PC-9 (cell line): ENCODE results near the gene MAST2. TPM values are rescaled to one million over a fixed set of nuclear protein-coding genes. Genes with fewer than 3 reads are reported as not detected.

Source experiments
- BruUV-seq: library from RNA; stranded (reverse); fragments of 400-500 nt; replicated peaks from 2 replicates; lab custom pipeline; 2021; lab: Mats Ljungman, UMichigan
- CTCF ChIA-PET: fragments of 300-600 bp; sonication (Branson Sonifier 250); formaldehyde crosslinking; loops from one replicate; lab custom pipeline; 2022; ENCODE audit warnings: antibody characterized with exemption; lab: Charles Lee
- POLR2A ChIA-PET: fragments of 300-600 bp; sonication (Branson Sonifier 250); formaldehyde crosslinking; loops from one replicate; lab custom pipeline; 2022; ENCODE audit warnings: antibody characterized with exemption; ENCODE audit not compliant: unreplicated experiment; lab: Charles Lee
- DNase-seq, 2 experiments: peaks; one replicate each; pipeline versions ENCODE4 v3.0.0 to v3.0.0-alpha.2; 2015 to 2022; ENCODE audit warnings: mixed read lengths in 1 of 2
- H2AFZ ChIP-seq: fragments of 200-600 bp; sonication (generic); 2 replicates; pipeline ENCODE4 v1.8.1; 2017; ENCODE audit warnings: antibody characterized with exemption
- H3F3A ChIP-seq: fragments of 200-600 bp; sonication (generic); 2 replicates; pipeline ENCODE4 v1.8.1; 2017; ENCODE audit warnings: antibody characterized with exemption, mild to moderate bottlenecking, low read depth; ENCODE audit not compliant: insufficient read depth
- H3K27ac ChIP-seq: fragments of 200-600 bp; sonication (generic); 2 replicates; pipeline ENCODE4 v1.6.1; 2016; ENCODE audit warnings: mixed run types
- H3K27me3 ChIP-seq: fragments of 200-600 bp; sonication (generic); 2 replicates; pipeline ENCODE4 v1.6.1; 2016; ENCODE audit warnings: low read depth, mixed run types; ENCODE audit not compliant: insufficient read depth
- H3K36me3 ChIP-seq: fragments of 200-600 bp; sonication (generic); 2 replicates; pipeline ENCODE4 v1.6.1; 2016; ENCODE audit warnings: low read depth, mixed run types
- H3K4me1 ChIP-seq: fragments of 200-600 bp; sonication (generic); replicated peaks from 2 replicates; pipeline ENCODE4 v1.6.1; 2016; ENCODE audit warnings: mixed run types; ENCODE audit not compliant: insufficient read depth
- H3K4me2 ChIP-seq: fragments of 200-600 bp; sonication (generic); 2 replicates; pipeline ENCODE4 v1.6.1; 2017; ENCODE audit warnings: mixed run types
- H3K4me3 ChIP-seq: fragments of 200-600 bp; sonication (generic); 2 replicates; pipeline ENCODE4 v1.6.1; 2016; ENCODE audit warnings: mixed run types
- H3K79me2 ChIP-seq: fragments of 200-600 bp; sonication (generic); 2 replicates; pipeline ENCODE4 v1.6.1; 2017; ENCODE audit warnings: low read depth, mixed run types
- H3K9me2 ChIP-seq: fragments of 200-600 bp; sonication (generic); 2 replicates; pipeline ENCODE4 v1.8.1; 2017; ENCODE audit warnings: mild to moderate bottlenecking; ENCODE audit not compliant: insufficient read depth
- H3K9me3 ChIP-seq: fragments of 200-600 bp; sonication (generic); 2 replicates; pipeline ENCODE4 v1.8.1; 2016; ENCODE audit warnings: low read depth; ENCODE audit not compliant: insufficient read depth
- H4K20me1 ChIP-seq: fragments of 200-600 bp; sonication (generic); 2 replicates; pipeline ENCODE4 v1.8.1; 2017; ENCODE audit not compliant: insufficient read depth
- EZH2 ChIP-seq: fragments of 200-600 bp; sonication (generic); IDR thresholded peaks from 2 replicates; pipeline ENCODE4 v1.8.0; 2017; ENCODE audit warnings: antibody characterized with exemption, low read depth
- intact Hi-C: fragments of 100-400 bp; cut with micrococcal nuclease; formaldehyde crosslinking; loops from one replicate; pipeline ENCODE4 v1.10.0; 2022; ENCODE audit not compliant: unreplicated experiment
- total RNA-seq: library from RNA; stranded (reverse); gene quantifications from 2 replicates; pipeline ENCODE4 v1.2.3, GENCODE V29; 2021
- TF ChIP-seq, protein P1 (sequence below): fragments of 200-600 bp; sonication (generic); conservative IDR thresholded peaks from 2 replicates; pipeline ENCODE4 v1.6.1; 2017; ENCODE audit warnings: mixed run types, antibody characterized with exemption, mild to moderate bottlenecking, moderate library complexity

The MAST2 gene
- total RNA-seq, 1 experiment from 2014 or later, result 58.8 TPM

DNA sequence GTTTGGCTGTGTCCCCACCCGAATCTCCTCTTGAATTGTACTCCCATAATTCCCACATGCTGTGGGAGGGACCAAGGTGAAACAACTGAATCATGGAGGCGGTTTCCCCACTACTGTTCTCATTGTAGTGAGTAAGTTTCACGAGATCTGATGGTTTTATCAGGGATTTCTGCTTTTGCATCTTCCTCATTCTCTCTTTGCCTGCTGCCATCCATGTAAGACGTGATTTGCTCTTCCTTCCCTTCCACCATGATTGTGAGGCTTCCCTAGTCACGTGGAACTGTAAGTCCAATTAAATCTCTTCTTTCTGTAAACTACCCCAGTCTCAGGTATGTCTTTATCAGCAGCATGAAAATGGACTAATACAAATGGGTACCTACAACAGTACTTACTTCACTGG lies 255.5 kb downstream of the MAST2 start:
- no peaks in the 10 kb centered on the region for H3K27me3 ChIP-seq
- ChIA-PET POLR2A (no interaction called here), CTCF (no interaction called here)
- no peak overlapping the region for H2AFZ ChIP-seq
- peaks cover 23% of the 10 kb centered on the region; the same call in 1 of the 2 replicates for H3F3A ChIP-seq
- H3K9me2 ChIP-seq, result no peaks in the 10 kb centered on the region
- TF ChIP-seq, protein P1, sequence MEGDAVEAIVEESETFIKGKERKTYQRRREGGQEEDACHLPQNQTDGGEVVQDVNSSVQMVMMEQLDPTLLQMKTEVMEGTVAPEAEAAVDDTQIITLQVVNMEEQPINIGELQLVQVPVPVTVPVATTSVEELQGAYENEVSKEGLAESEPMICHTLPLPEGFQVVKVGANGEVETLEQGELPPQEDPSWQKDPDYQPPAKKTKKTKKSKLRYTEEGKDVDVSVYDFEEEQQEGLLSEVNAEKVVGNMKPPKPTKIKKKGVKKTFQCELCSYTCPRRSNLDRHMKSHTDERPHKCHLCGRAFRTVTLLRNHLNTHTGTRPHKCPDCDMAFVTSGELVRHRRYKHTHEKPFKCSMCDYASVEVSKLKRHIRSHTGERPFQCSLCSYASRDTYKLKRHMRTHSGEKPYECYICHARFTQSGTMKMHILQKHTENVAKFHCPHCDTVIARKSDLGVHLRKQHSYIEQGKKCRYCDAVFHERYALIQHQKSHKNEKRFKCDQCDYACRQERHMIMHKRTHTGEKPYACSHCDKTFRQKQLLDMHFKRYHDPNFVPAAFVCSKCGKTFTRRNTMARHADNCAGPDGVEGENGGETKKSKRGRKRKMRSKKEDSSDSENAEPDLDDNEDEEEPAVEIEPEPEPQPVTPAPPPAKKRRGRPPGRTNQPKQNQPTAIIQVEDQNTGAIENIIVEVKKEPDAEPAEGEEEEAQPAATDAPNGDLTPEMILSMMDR, result no peak
- TF ChIP-seq EZH2, result no peak
- H4K20me1 ChIP-seq, result no peaks in the 10 kb centered on the region
- peaks cover 57% of the 10 kb centered on the region for H3K36me3 ChIP-seq
- H3K9me3 ChIP-seq, result no peaks in the 10 kb centered on the region
- no peak for DNase-seq
- H3K79me2 ChIP-seq, result no peaks in the 10 kb centered on the region
- H3K4me3 ChIP-seq, result no peak overlapping the region
- no peak overlapping the region for H3K27ac ChIP-seq
- no peak overlapping the region for H3K4me2 ChIP-seq
- BruUV-seq, result no TSS peak
- intact Hi-C loops, result no loop called here
- 0 out of 2 replicates have a peak, but pooled peaks cover 2% of the 10 kb centered on the region for H3K4me1 ChIP-seq

DNA sequence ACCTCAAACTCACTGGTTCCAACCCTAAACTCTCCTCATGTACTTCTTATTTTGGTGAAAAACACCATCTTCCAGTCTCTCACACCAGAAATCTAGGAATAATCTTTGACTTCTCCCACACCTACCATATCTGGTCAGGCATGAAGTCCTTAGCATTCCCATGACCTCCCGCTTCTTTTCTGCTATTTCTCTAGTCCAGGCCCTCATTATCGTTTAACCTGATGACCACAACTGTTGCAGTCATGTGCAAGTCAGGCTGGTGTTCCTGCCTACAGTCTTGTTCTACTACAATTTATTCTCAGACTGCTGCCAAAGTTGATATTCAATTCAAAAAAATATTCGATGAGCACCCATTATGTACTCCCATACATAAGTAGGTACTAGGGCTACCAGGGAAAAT lies 257.7 kb downstream of the MAST2 start:
- Histone ChIP-seq H3K9me3 (no peaks in the 10 kb centered on the region), H3K36me3 (peaks cover 59% of the 10 kb centered on the region), H3K79me2 (0 out of 2 replicates have a peak, but pooled peaks cover 1% of the 10 kb centered on the region), H3F3A (peaks cover 29% of the 10 kb centered on the region; the same call in 1 of the 2 replicates), H2AFZ (no peak overlapping the region), H3K4me1 (no peaks in the 10 kb centered on the region), H3K27ac (no peak overlapping the region), H4K20me1 (no peaks in the 10 kb centered on the region), H3K4me2 (no peak overlapping the region), H3K4me3 (no peak overlapping the region), H3K9me2 (no peaks in the 10 kb centered on the region), H3K27me3 (no peaks in the 10 kb centered on the region)
- intact Hi-C loops, result no loop called here
- ChIA-PET CTCF (no interaction called here), POLR2A (interaction anchor here (0.5 to 1.1 kb wide), 2 partner anchors 128 to 411 kb away, joined by 6 to 8 read pairs; no protein-coding TSS in a partner anchor)
- no TSS peak for BruUV-seq
- no peak for DNase-seq
- TF ChIP-seq EZH2, result no peak
- TF ChIP-seq, protein P1, result no peak

DNA sequence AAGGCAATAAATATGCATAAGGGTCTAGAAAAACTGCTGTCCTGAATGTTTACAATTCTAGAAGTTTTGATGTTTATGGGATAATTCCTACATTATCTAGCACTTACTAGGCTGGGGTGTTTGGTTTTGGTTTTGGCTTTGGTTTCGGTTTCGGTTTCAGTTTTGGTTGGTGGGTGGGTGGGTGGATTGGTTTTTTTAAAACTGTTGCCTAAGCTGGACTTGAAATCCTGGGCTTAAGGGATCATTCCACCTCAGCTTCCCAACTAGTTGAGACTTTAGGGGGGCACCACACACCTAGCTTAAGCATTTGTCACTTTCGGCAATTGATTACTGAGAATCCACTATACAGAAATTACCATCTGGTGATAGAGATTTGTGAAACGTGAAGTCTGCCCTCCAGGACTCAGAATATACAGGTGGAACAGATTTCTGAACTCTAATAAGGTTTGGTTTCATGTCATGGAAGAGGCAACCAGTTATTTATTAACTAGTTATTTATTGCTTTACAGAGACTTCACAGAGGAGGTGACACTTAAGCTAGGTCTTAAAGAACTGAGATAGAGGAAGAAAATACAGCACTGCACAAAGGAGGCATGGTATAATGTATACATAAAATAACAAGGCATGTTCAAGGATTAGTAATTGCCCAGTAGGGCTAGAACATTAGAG lies 259.4 kb downstream of the MAST2 start:
- no TSS peak for BruUV-seq
- Histone ChIP-seq H3K27me3 (no peaks in the 10 kb centered on the region), H3K4me3 (no peak overlapping the region), H3K9me2 (no peaks in the 10 kb centered on the region), H3K9me3 (no peaks in the 10 kb centered on the region), H4K20me1 (no peaks in the 10 kb centered on the region), H3F3A (peaks cover 36% of the 10 kb centered on the region; the same call in 1 of the 2 replicates), H3K79me2 (0 out of 2 replicates have a peak, but pooled peaks cover 14% of the 10 kb centered on the region), H3K27ac (peak overlapping the region; percentile 28), H2AFZ (no peak overlapping the region), H3K4me1 (no peaks in the 10 kb centered on the region), H3K4me2 (no peak overlapping the region), H3K36me3 (peaks cover 56% of the 10 kb centered on the region)
- intact Hi-C loops, result no loop called here
- TF ChIP-seq, protein P1, result no peak
- TF ChIP-seq EZH2, result no peak
- POLR2A ChIA-PET, result no interaction called here
- CTCF ChIA-PET, result no interaction called here
- DNase-seq, result no peak
